SK-N-SH treated with all-trans-retinoic acid at 6 μM for 48 hours (cell line): Measurements from ENCODE around the gene GRIA4.

Experiments used
- OSR1 ChIP-seq: fragments of 250-450 bp; sonication (Bioruptor Pico); IDR thresholded peaks from 2 replicates; pipeline ENCODE4 v1.8.0; 2022; ENCODE audit warnings: moderate library complexity, mild to moderate bottlenecking, inconsistent platforms
- ZFP3 ChIP-seq: fragments of 250-450 bp; sonication (Bioruptor Pico); IDR thresholded peaks from 2 replicates; pipeline ENCODE4 v1.5.0; 2020; ENCODE audit warnings: mild to moderate bottlenecking, moderate library complexity
- ZNF8 ChIP-seq: fragments of 450-650 bp; formaldehyde crosslinking; IDR thresholded peaks from 2 replicates; pipeline ENCODE4 v1.5.0; 2020; ENCODE audit warnings: mild to moderate bottlenecking, moderate library complexity
- TF ChIP-seq, protein P1 (sequence below): fragments of 250-450 bp; sonication (Bioruptor Pico); IDR thresholded peaks from 2 replicates; pipeline ENCODE4 v1.5.1; 2021; ENCODE audit warnings: mild to moderate bottlenecking, moderate library complexity

DNA sequence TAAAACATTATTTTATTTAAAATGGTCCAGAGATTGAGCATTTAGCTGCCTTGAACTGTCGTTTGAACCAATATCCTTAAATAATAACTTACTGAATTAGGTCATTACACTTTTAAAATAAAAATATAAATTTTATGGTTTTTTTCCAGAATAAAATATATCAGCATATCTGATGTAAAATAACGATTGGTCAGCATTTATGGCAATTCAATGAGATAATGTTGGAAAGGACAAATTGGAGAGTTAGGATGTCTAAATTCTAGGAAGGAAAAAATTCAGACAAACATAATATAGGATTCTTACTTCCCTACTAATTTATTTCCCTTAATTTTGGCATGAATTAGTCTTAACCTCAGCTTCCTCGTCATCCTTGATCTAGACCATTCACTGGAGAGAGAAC lies 113.4 kb downstream of the GRIA4 start:
- TF ChIP-seq OSR1 (no peak), ZFP3 (CRISPR knock-in tag) (no peak), ZNF8 (no peak)
- TF ChIP-seq, protein P1, sequence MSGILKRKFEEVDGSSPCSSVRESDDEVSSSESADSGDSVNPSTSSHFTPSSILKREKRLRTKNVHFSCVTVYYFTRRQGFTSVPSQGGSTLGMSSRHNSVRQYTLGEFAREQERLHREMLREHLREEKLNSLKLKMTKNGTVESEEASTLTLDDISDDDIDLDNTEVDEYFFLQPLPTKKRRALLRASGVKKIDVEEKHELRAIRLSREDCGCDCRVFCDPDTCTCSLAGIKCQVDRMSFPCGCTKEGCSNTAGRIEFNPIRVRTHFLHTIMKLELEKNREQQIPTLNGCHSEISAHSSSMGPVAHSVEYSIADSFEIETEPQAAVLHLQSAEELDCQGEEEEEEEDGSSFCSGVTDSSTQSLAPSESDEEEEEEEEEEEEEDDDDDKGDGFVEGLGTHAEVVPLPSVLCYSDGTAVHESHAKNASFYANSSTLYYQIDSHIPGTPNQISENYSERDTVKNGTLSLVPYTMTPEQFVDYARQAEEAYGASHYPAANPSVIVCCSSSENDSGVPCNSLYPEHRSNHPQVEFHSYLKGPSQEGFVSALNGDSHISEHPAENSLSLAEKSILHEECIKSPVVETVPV (CRISPR knock-in tag), result no peak
